Measurements from ENCODE around the gene SH3RF2. TPM values are rescaled to one million over a fixed set of nuclear protein-coding genes. Genes with fewer than 3 reads are reported as not detected.

The SH3RF2 gene
- total RNA-seq, 1 donor from 2014 or later = 376 TPM

DNA sequence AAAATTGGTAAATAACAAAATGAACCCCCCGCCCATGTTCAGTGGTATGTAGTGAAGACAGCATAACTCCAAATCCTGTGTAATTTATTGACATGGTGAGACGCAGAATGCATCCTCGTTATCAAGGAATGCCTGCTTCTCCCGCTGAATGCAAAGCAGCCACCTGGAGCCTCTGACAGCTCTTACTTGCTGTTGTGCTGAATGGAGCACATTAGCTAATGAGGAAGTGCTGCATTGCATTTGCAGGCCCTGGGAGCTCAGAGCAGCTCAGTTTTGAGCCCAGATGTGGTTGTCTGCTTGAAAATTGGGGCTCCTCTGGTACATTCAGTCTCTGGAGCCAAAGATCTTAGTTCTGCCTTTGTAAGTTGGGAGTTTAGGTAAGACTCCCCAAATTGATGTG lies 140.1 kb downstream of the SH3RF2 start:
- no peaks in the 10 kb centered on the region for H3K36me3 ChIP-seq
- H3K9me3 ChIP-seq (replicated peaks) = no peaks in the 10 kb centered on the region
- peak overlapping the region; percentile 29 for H3K27ac ChIP-seq (replicated peaks)
- H3K27me3 ChIP-seq (ENCODE audit: low read depth) = no peaks in the 10 kb centered on the region
- no peak overlapping the region for H3K4me3 ChIP-seq
- peaks cover 47% of the 10 kb centered on the region for H3K4me1 ChIP-seq
- TF ChIP-seq, protein P1, sequence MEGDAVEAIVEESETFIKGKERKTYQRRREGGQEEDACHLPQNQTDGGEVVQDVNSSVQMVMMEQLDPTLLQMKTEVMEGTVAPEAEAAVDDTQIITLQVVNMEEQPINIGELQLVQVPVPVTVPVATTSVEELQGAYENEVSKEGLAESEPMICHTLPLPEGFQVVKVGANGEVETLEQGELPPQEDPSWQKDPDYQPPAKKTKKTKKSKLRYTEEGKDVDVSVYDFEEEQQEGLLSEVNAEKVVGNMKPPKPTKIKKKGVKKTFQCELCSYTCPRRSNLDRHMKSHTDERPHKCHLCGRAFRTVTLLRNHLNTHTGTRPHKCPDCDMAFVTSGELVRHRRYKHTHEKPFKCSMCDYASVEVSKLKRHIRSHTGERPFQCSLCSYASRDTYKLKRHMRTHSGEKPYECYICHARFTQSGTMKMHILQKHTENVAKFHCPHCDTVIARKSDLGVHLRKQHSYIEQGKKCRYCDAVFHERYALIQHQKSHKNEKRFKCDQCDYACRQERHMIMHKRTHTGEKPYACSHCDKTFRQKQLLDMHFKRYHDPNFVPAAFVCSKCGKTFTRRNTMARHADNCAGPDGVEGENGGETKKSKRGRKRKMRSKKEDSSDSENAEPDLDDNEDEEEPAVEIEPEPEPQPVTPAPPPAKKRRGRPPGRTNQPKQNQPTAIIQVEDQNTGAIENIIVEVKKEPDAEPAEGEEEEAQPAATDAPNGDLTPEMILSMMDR (IDR thresholded peaks at IDR 0.05; ENCODE audit: borderline replicate concordance) = no peak
- no peak for DNase-seq
- intact Hi-C loops (cut with micrococcal nuclease) = no loop called here

DNA sequence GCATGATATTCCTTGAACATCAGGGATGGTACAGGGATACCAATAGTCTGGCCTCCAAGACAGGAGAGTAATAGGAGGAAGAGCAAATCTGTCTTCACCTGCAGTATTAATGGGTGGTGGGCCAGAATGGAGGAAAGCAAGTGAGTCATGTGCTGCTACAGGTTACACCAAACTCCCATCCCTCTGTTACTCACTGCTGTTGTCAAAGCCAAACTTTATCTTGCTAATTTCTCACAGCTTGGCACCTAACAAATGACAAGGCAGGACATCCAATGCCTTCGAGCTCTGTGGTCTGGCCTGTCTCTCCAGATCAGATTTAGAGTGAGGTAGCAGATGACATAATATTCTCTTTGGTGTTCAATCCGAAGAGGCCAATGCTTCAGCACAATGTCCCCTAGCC lies 142.2 kb downstream of the SH3RF2 start:
- no peak for DNase-seq
- no peak overlapping the region for H3K4me3 ChIP-seq
- H3K27ac ChIP-seq (replicated peaks) = no peak overlapping the region
- intact Hi-C loops (cut with micrococcal nuclease) = no loop called here
- TF ChIP-seq, protein P1 (IDR thresholded peaks at IDR 0.05; ENCODE audit: borderline replicate concordance) = no peak
- no peaks in the 10 kb centered on the region for H3K36me3 ChIP-seq
- peaks cover 34% of the 10 kb centered on the region for H3K4me1 ChIP-seq
- H3K9me3 ChIP-seq (replicated peaks) = no peaks in the 10 kb centered on the region
- no peaks in the 10 kb centered on the region for H3K27me3 ChIP-seq (ENCODE audit: low read depth)

DNA sequence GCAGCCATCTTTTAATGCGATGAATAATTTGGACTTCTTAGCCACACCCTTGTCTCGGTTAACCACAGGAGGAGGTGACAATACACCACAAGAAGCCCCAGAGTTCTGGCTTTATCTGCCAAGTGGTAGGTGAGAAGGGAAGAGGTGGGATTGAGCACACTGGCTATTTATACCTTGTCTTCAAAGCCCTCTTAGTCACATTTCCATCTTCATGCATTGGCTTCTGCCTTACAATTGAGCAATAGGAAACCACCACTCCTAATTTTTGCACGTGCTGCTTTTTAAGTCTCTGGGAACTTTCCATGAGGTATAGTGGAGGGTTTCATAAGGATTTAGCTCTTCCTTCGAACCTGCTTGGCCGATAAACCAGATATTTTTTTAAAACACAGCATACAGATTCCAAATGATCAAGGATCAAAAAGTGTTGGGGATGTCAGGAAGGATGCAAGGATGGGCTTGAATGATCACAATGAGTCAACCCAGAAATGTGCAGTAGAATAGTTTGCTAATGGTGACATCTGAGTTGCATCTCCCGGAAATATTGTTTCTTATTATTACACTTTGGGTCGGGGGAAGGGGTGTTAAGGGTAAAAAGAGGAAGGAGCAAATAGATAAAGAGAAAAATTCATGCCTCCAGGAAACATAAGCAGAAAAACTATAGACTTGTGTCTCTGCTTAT lies 143.5 kb downstream of the SH3RF2 start:
- intact Hi-C loops (cut with micrococcal nuclease) = no loop called here
- Histone ChIP-seq H3K27ac (replicated peaks) (no peak overlapping the region), H3K36me3 (no peaks in the 10 kb centered on the region), H3K4me1 (peaks cover 26% of the 10 kb centered on the region), H3K9me3 (replicated peaks) (no peaks in the 10 kb centered on the region), H3K4me3 (no peak overlapping the region), H3K27me3 (ENCODE audit: low read depth) (no peaks in the 10 kb centered on the region)
- TF ChIP-seq, protein P1 (IDR thresholded peaks at IDR 0.05; ENCODE audit: borderline replicate concordance) = no peak
- no peak for DNase-seq

DNA sequence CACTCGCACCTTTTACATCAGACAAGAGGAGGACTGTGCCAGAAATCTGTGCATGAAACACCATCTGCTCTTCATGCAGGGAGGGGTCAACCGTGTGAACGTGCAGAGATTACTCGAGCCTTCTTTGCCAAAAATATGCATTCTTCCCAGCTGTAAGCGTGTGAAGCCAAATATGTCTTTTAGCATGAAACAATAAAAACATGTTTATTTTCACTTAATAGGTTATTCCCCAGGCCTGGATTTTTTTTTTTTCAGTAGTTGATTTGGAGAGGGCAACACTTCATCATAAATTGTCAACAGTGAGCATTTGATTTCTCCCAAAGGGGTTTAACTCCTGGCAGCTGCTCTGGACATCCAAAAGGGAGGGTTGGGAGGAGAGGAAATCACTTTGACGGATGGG lies 145.2 kb downstream of the SH3RF2 start:
- no peaks in the 10 kb centered on the region for H3K27me3 ChIP-seq (ENCODE audit: low read depth)
- intact Hi-C loops (cut with micrococcal nuclease) = no loop called here
- no peaks in the 10 kb centered on the region for H3K36me3 ChIP-seq
- no peak overlapping the region for H3K4me3 ChIP-seq
- H3K9me3 ChIP-seq (replicated peaks) = no peaks in the 10 kb centered on the region
- peaks cover 17% of the 10 kb centered on the region for H3K4me1 ChIP-seq
- DNase-seq = no peak
- H3K27ac ChIP-seq (replicated peaks) = no peak overlapping the region
- TF ChIP-seq, protein P1 (IDR thresholded peaks at IDR 0.05; ENCODE audit: borderline replicate concordance) = no peak

DNA sequence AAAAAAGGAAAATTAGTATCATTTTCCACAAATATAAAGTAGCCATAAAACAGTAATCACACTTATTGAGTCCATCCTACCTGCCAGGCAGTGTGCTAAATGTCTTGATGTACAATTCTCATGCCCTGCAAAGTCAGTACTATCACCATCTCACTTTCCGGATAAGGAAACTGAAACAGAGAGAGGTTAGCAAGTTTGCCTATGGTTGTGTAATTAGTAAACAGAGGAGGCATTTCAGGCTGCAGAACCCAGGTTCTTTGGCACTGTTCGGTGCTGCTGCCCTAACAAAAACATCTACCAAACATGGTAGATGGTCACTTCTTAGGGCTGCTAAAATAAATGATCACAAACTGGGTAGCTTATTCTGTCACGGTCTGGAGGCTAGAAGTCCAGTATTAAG lies 146.4 kb downstream of the SH3RF2 start:
- no peak for DNase-seq
- Histone ChIP-seq H3K36me3 (no peaks in the 10 kb centered on the region), H3K4me3 (no peak overlapping the region), H3K27ac (replicated peaks) (no peak overlapping the region), H3K4me1 (peaks cover 15% of the 10 kb centered on the region), H3K9me3 (replicated peaks) (no peaks in the 10 kb centered on the region), H3K27me3 (ENCODE audit: low read depth) (no peaks in the 10 kb centered on the region)
- intact Hi-C loops (cut with micrococcal nuclease) = no loop called here
- TF ChIP-seq, protein P1 (IDR thresholded peaks at IDR 0.05; ENCODE audit: borderline replicate concordance) = no peak

Measured in left ventricle myocardium inferior (tissue), 1 donor.